Gastroesophageal sphincter (tissue), 3 donors: ENCODE data around the gene MARVELD2.
"Not testable (repeated sequence)": the region's sequence is repeated elsewhere in the genome, so short reads cannot be mapped to it uniquely, and the experiment has no call there.

Experiments
- CTCF ChIP-seq, 4 experiments: fragments of 200-600 bp in 2 of 4; fragments of 450-650 bp in 2 of 4; sonication (generic) in 1 of 4; IDR thresholded peaks; one replicate each; pipeline ENCODE4 v1.5.1; 2017 to 2019; ENCODE audit warnings: antibody characterized with exemption in 4 of 4, mild to moderate bottlenecking in 2 of 4, moderate library complexity in 2 of 4
- EP300 ChIP-seq: sonication (generic); formaldehyde crosslinking; IDR thresholded peaks from one replicate; pipeline ENCODE4 v1.6.1; 2017; ENCODE audit warnings: antibody characterized with exemption, mild to moderate bottlenecking

- TF ChIP-seq EP300; CTCF (IDR thresholded peaks at IDR 0.05): not testable (repeated sequence)
These were observed 20.5 kb downstream of the MARVELD2 start for GRCh38 chr5:69435276-69435884.
